AG04449 (cell line): ENCODE measurements around the gene GET4.

Source experiments
- CTCF ChIA-PET: fragments of 350-600 bp; formaldehyde crosslinking; extraction: SDS; loops from one replicate; lab custom pipeline; 2021; ENCODE audit warnings: antibody characterized with exemption; lab: Yijun Ruan, JAX
- POLR2A ChIA-PET: fragments of 400-600, 350-600 bp; formaldehyde crosslinking; extraction: SDS; loops from one replicate; lab custom pipeline; 2020; ENCODE audit warnings: antibody characterized with exemption, inconsistent platforms; lab: Yijun Ruan, JAX
- DNase-seq: peaks from one replicate; pipeline ENCODE4 v3.0.0-alpha.2; 2010; ENCODE audit warnings: low read depth, low spot score
- H3K4me3 ChIP-seq: 2 replicates; pipeline ENCODE4 v1.5.1; 2011; ENCODE audit warnings: low read depth, mild to moderate bottlenecking, control low read depth, low read length
- TF ChIP-seq, protein P1 (sequence below): IDR thresholded peaks from one replicate; pipeline ENCODE4 v1.5.1; 2011; ENCODE audit warnings: mild to moderate bottlenecking, moderate library complexity, low read length, control low read depth, inconsistent platforms; ENCODE audit not compliant: insufficient read depth; ENCODE audit errors: missing control alignments

Gene GET4

GRCh38 chr7:918118-918425 lies 41.7 kb downstream of the GET4 start:
- H3K4me3 ChIP-seq: no peak overlapping the region
- ChIA-PET POLR2A (no interaction called here), CTCF (interaction anchor here (1.2 kb wide), 1 partner anchor 11 kb away, joined by 4 read pairs; no protein-coding TSS in a partner anchor)
- no peak for DNase-seq
- TF ChIP-seq, protein P1, sequence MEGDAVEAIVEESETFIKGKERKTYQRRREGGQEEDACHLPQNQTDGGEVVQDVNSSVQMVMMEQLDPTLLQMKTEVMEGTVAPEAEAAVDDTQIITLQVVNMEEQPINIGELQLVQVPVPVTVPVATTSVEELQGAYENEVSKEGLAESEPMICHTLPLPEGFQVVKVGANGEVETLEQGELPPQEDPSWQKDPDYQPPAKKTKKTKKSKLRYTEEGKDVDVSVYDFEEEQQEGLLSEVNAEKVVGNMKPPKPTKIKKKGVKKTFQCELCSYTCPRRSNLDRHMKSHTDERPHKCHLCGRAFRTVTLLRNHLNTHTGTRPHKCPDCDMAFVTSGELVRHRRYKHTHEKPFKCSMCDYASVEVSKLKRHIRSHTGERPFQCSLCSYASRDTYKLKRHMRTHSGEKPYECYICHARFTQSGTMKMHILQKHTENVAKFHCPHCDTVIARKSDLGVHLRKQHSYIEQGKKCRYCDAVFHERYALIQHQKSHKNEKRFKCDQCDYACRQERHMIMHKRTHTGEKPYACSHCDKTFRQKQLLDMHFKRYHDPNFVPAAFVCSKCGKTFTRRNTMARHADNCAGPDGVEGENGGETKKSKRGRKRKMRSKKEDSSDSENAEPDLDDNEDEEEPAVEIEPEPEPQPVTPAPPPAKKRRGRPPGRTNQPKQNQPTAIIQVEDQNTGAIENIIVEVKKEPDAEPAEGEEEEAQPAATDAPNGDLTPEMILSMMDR: no peak

DNA sequence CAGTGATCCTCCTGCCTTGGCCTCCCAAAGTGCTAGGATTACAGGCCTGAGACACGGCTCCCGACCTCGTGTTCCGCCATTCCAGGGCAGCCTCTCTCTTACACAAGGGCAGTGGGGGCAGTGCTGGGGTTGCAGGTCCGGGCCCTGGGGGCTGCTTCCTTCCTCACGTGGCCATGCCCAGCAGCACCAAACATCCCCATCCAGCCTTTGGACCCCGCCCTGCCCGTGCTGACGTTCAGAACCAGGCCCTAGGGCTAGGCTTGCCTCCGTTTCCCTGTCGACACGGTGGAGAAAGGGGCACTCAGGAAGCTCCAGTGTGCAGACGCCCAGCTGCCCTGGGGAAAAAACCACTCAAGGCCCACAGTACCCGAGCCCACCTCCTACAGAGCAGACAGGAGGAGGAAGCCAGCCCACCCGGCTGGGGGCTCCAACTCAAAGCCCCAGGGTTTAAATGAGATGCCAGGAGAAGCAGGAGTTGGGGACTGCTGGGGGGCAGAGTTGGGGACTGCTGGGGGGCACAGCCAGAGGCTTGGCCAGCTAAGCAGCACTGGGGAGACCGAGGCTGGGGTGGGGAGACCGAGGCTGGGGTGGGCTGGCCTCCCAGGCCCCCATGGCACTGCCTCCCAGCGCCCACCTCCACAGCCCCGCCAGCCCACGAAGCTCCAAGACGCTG lies 42.2 kb downstream of the GET4 start:
- CTCF ChIA-PET: interaction anchor here (1.2 kb wide), 1 partner anchor 11 kb away, joined by 4 read pairs; no protein-coding TSS in a partner anchor
- POLR2A ChIA-PET: no interaction called here
- TF ChIP-seq, protein P1: no peak
- DNase-seq: no peak
- H3K4me3 ChIP-seq: no peak overlapping the region

- CTCF ChIA-PET: no interaction called here
- DNase-seq: no peak
- TF ChIP-seq, protein P1: no peak
- POLR2A ChIA-PET: no interaction called here
- no peak overlapping the region for H3K4me3 ChIP-seq
Measured at GRCh38 chr7:919114-919442, 42.7 kb downstream of the GET4 start.

- H3K4me3 ChIP-seq: no peak overlapping the region
- POLR2A ChIA-PET: no interaction called here
- TF ChIP-seq, protein P1: no peak
- DNase-seq: no peak
- CTCF ChIA-PET: no interaction called here
Measured at GRCh38 chr7:919924-920341, 43.6 kb downstream of the GET4 start.

DNA sequence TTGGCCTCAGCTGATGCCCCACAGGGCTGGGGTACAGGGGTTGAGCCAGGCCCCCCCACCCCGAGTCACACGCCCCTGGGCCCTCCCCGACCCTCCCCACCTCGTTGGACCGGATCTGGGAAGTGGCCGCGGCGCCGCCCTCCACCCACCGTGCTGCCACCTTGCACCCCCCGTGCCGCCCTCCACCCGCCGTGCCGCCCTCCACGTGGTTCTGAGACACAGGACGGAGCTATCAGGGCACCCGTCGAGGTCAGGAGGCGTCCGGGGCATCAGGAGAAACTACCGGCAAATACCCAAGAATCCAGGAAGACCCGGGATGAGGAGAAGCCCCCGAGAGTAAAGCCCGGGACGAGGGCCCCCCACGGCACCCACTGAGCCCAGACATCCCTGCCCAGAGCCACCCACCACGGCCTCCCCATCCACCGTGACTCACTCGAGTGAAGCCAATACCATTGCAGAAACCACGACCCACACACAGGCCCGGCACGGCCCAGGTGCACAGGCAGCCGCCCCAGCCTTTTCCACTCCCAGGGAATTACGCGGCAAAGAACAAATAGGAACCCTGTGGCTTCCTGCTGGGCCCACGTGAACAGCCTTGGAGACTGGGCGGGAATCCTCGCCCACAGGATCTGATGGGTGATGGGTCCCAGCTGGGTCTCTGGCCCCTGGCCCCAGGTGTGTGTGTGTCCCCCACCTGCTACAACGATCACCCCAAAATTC lies 44.2 kb downstream of the GET4 start:
- POLR2A ChIA-PET: no interaction called here
- TF ChIP-seq, protein P1: no peak
- CTCF ChIA-PET: no interaction called here
- no peak for DNase-seq
- H3K4me3 ChIP-seq: no peak overlapping the region

- CTCF ChIA-PET: no interaction called here
- DNase-seq: no peak
- POLR2A ChIA-PET: no interaction called here
- no peak overlapping the region for H3K4me3 ChIP-seq
- TF ChIP-seq, protein P1: no peak
Measured at GRCh38 chr7:921071-921461, 44.7 kb downstream of the GET4 start.
